ENCODE results near the gene SLC12A3. TPM values are rescaled to one million over a fixed set of nuclear protein-coding genes. Genes with fewer than 3 reads are reported as not detected.

The SLC12A3 gene
- total RNA-seq, 4 donors from 2014 or later = 0.14 TPM; not detected in 3

- Histone ChIP-seq H3K9me3 (no peaks in the 10 kb centered on the region), H3K36me3 (no peaks in the 10 kb centered on the region), H3K27ac (no peak overlapping the region), H3K27me3 (no peaks in the 10 kb centered on the region), H3K4me1 (no peaks in the 10 kb centered on the region), H3K4me3 (no peak overlapping the region)
- intact Hi-C loops (cut with DNase I; ENCODE audit: low total_unique reads) = no loop called here
- TF ChIP-seq CTCF (IDR thresholded peaks at IDR 0.05) (no peak), POLR2A (IDR thresholded peaks at IDR 0.05) (no peak)
- no peak for DNase-seq
Observed at GRCh38 chr16:56838622-56839337, 26.2 kb upstream of the SLC12A3 start.

- Histone ChIP-seq H3K4me1 (no peaks in the 10 kb centered on the region), H3K27me3 (no peaks in the 10 kb centered on the region), H3K36me3 (no peaks in the 10 kb centered on the region), H3K4me3 (no peak overlapping the region), H3K27ac (no peak overlapping the region), H3K9me3 (no peaks in the 10 kb centered on the region)
- TF ChIP-seq POLR2A (IDR thresholded peaks at IDR 0.05) (no peak), CTCF (IDR thresholded peaks at IDR 0.05) (no peak)
- intact Hi-C loops (cut with DNase I; ENCODE audit: low total_unique reads) = no loop called here
- no peak for DNase-seq
Observed at GRCh38 chr16:56841233-56841632, 23.8 kb upstream of the SLC12A3 start.

GRCh38 chr16:56841659-56842058 lies 23.3 kb upstream of the SLC12A3 start:
- no peaks in the 10 kb centered on the region for H3K36me3 ChIP-seq
- TF ChIP-seq CTCF (IDR thresholded peaks at IDR 0.05) (no peak), POLR2A (IDR thresholded peaks at IDR 0.05) (no peak)
- H3K4me3 ChIP-seq = no peak overlapping the region
- DNase-seq = no peak
- intact Hi-C loops (cut with DNase I; ENCODE audit: low total_unique reads) = no loop called here
- H3K4me1 ChIP-seq = no peaks in the 10 kb centered on the region
- H3K27me3 ChIP-seq = no peaks in the 10 kb centered on the region
- H3K9me3 ChIP-seq = no peaks in the 10 kb centered on the region
- no peak overlapping the region for H3K27ac ChIP-seq

- Histone ChIP-seq H3K27ac (no peak overlapping the region), H3K9me3 (no peaks in the 10 kb centered on the region), H3K36me3 (no peaks in the 10 kb centered on the region), H3K4me1 (no peaks in the 10 kb centered on the region), H3K4me3 (no peak overlapping the region), H3K27me3 (no peaks in the 10 kb centered on the region)
- DNase-seq = no peak
- intact Hi-C loops (cut with DNase I; ENCODE audit: low total_unique reads) = no loop called here
- TF ChIP-seq CTCF (IDR thresholded peaks at IDR 0.05) (no peak), POLR2A (IDR thresholded peaks at IDR 0.05) (no peak)
Observed at GRCh38 chr16:56842133-56842532, 22.9 kb upstream of the SLC12A3 start.

- no peak for TF ChIP-seq CTCF (IDR thresholded peaks at IDR 0.05)
- no peak for TF ChIP-seq POLR2A (IDR thresholded peaks at IDR 0.05)
- H3K9me3 ChIP-seq = no peaks in the 10 kb centered on the region
- no peak for DNase-seq
- H3K4me1 ChIP-seq = no peaks in the 10 kb centered on the region
- no peak overlapping the region for H3K27ac ChIP-seq
- no peaks in the 10 kb centered on the region for H3K27me3 ChIP-seq
- no peaks in the 10 kb centered on the region for H3K36me3 ChIP-seq
- H3K4me3 ChIP-seq = no peak overlapping the region
- intact Hi-C loops (cut with DNase I; ENCODE audit: low total_unique reads) = no loop called here
Observed at GRCh38 chr16:56844056-56844455, 21.0 kb upstream of the SLC12A3 start.
